GM18520 (cell line): ENCODE data around the gene AIDA.
A peak's percentile ranks its signal among the peaks of the same experiment; 100 is the strongest.

Source experiments
- ATAC-seq: cut with Tn5 transposase; IDR thresholded peaks from one replicate; pipeline ENCODE4 v1.9.1; 2021; ENCODE audit not compliant: unreplicated experiment

Gene AIDA

GRCh38 chr1:222653178-222653827 lies 59.0 kb downstream of the AIDA start:
- peak; percentile 69 for ATAC-seq

- no peak for ATAC-seq
Observed at GRCh38 chr1:222652676-222653075, 59.6 kb downstream of the AIDA start.

GRCh38 chr1:222644636-222644980 lies 67.7 kb downstream of the AIDA start:
- no peak for ATAC-seq

DNA sequence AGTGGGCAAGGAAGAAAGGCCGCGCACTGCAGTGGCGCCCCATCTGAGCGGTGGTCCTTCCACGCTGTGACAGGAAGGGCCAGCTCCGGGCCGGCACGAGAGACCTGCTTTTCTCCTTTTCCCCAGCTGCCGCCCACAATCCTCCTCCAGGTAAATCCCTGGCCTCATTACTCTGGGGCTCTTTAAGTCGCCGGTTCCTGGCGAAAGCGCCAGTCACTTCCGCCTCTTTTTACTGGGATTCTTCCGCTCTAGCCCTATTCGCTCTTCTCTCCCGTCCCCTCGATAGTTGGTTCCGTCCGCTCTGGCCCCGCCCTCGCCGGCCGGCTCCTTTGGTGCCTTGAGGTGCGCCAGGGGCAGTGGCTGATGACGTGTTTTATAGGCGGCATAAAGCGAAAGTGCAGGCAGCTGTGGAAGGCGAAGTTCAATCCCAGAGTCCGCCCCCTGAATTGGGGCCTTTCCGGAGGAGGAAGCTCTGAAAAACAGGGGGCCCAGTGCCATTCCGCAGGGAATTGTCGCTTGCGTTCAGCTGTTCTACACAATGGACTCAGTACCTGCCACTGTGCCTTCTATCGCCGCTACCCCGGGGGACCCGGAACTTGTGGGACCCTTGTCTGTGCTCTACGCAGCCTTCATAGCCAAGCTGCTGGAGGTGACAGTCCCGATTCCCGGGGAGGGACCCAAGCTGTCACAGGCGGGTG lies 68.2 kb downstream of the AIDA start:
- ATAC-seq = peak; percentile 94

DNA sequence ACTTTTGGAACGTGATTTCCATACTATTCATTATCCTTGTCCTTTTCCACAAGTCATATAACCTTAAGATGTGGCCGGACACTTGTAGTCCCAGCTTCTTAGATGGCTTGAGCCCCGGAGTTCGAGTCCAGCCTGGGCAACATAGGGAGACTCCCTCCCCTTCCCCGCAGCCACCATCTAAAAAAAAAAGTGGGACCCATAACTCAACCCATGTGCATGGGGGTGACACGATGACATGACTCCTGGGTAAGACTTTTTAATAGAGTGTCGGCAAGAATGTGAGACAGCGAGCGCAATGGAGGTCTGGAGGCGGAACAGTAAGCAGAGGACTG lies 68.7 kb downstream of the AIDA start:
- ATAC-seq = no peak

- ATAC-seq = no peak
Observed at GRCh38 chr1:222642468-222642867, 69.8 kb downstream of the AIDA start.

DNA sequence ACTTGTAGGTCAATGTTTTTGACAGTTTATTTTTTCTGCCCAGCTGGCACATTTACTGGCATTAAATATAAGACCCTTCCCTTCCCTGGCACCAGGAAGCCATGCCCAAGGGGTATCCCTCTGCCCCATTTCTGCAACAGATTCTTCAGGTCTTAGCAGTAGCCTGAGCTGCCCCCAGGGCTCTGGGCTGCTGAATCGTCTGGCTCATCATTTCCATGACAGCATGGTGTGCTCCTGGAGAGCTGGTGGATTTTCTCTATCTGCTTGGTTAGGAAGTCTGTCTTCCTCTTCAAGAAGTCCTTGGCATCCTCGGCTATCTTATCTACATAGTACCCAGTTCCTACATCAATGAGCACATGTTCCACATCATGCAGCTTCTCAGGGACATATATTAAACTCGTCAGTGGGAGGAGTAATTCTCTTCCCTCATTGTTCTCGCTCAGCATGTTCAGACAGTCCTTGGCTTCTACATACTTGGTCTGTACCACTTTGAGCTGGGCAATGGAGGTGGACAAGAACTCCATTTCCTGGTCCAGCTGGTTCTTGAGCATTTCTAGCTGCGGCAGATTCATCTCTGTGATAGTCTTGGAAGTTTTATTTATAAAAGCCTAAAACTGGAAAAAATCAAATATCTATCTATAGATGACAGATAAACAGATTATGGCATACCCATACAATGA lies 70.9 kb downstream of the AIDA start:
- ATAC-seq = no peak

GRCh38 chr1:222634180-222635013 lies 77.9 kb downstream of the AIDA start:
- ATAC-seq = no peak

DNA sequence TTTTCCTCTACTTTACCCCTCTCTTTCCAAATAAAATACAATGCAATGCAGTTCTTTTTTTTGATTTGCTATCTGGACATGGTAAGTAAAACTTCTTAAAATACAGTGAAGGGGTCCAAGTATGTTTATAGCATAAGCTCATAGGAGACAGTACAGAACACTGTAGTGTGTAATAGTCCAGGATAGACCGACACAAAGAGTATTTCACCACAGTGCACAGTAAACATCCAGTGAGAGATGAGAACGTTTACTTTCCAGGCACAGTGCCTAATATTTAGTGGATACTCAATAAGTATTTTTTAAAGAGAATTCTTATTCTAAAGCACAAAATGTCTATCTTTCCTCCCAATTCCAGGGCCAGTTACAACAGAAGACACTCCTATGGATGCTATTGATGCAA lies 79.5 kb downstream of the AIDA start:
- ATAC-seq = no peak

DNA sequence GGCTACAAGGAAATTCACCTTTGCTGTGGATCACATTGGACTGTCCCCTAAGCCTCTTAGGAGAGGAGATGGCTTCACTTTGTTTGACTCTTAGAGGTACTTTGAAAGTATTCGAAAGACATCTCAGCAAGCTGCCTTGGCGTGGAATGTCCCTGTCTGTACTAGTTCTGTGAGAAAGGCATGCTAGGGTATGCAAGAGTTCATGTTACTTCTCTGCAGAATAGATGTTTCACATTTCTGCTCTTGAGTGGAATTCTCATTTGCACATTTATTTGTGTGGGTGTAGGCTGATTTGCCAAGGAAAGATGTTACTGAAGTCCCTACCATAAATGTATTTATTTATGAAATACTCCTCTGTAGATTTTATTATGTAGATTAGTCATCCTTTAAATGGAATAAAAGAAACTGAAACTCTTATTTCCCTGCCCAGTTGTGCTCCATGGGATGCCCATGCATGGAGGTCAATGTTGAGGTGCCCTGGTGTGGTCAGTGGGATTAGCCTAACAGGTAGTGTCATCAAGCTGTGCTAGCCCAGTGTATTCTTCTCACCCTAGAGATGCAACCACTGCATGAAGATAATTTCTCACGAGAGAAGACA lies 80.6 kb downstream of the AIDA start:
- no peak for ATAC-seq

GRCh38 chr1:222629921-222630535 lies 82.3 kb downstream of the AIDA start:
- ATAC-seq = no peak

GRCh38 chr1:222627232-222627631 lies 85.1 kb downstream of the AIDA start:
- no peak for ATAC-seq

- ATAC-seq = no peak
Observed at GRCh38 chr1:222624214-222624613, 88.1 kb downstream of the AIDA start.

- ATAC-seq = no peak
Observed at GRCh38 chr1:222623458-222623857, 88.8 kb downstream of the AIDA start.

GRCh38 chr1:222622765-222623164 lies 89.5 kb downstream of the AIDA start:
- ATAC-seq = no peak

DNA sequence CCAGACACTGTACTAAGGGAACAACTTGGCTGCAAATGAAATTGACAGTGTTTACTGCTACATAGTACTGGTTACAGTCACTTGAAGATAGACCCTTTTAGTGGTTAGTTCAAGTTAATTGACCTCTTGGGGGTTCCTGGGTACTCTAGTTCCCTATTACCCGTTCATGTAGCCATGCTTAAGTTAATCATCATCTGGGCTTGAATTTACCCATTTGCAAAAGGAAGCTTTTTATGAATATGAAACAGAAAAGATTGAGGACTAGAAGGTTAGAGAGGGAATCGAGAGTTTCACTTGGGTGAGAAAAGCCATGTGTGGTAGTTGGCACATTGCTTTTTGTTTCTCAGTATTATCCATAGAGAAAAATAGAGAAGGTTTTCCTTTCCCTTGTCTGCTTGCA lies 91.7 kb downstream of the AIDA start:
- ATAC-seq = peak; percentile 33

GRCh38 chr1:222618880-222619596 lies 93.3 kb downstream of the AIDA start:
- no peak for ATAC-seq
